GM18519 (cell line): Measurements from ENCODE around the gene RXFP2.

Experiments
- ATAC-seq: cut with Tn5 transposase; IDR thresholded peaks from one replicate; pipeline ENCODE4 v1.9.1; 2021; ENCODE audit warnings: mild to moderate bottlenecking, moderate library complexity; ENCODE audit not compliant: unreplicated experiment, low FRiP score

The RXFP2 gene, protein sequence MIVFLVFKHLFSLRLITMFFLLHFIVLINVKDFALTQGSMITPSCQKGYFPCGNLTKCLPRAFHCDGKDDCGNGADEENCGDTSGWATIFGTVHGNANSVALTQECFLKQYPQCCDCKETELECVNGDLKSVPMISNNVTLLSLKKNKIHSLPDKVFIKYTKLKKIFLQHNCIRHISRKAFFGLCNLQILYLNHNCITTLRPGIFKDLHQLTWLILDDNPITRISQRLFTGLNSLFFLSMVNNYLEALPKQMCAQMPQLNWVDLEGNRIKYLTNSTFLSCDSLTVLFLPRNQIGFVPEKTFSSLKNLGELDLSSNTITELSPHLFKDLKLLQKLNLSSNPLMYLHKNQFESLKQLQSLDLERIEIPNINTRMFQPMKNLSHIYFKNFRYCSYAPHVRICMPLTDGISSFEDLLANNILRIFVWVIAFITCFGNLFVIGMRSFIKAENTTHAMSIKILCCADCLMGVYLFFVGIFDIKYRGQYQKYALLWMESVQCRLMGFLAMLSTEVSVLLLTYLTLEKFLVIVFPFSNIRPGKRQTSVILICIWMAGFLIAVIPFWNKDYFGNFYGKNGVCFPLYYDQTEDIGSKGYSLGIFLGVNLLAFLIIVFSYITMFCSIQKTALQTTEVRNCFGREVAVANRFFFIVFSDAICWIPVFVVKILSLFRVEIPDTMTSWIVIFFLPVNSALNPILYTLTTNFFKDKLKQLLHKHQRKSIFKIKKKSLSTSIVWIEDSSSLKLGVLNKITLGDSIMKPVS

GRCh38 chr13:31739226-31739625 lies at the start of gene RXFP2:
RXFP2 (plus strand) TSS chr13:31739526; CDS start chr13:31739613, 87 bp downstream.
- ATAC-seq, result no peak

GRCh38 chr13:31697290-31697689 lies 42.0 kb upstream of the RXFP2 start:
- no peak for ATAC-seq

DNA sequence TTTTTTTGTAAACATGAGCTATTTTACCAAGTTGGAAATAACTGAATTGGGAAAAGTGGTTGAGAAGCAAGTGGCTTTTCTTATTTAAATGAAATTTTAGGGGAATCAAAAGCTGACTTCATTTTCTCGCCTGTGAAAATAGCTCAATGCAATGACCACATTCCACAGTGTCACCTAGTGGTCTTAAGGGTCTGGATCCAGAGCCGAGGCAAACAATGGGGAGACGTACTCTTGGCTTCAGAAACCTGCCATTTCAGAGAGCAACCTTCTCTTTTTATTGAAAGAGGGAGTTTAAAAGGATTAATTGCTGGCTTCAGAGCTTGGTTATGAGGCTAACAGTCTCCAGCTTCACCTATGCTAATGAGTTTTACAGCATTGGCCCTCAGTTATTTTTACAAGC lies 39.7 kb upstream of the RXFP2 start:
- no peak for ATAC-seq

GRCh38 chr13:31703780-31704179 lies 35.5 kb upstream of the RXFP2 start:
- ATAC-seq, result no peak

DNA sequence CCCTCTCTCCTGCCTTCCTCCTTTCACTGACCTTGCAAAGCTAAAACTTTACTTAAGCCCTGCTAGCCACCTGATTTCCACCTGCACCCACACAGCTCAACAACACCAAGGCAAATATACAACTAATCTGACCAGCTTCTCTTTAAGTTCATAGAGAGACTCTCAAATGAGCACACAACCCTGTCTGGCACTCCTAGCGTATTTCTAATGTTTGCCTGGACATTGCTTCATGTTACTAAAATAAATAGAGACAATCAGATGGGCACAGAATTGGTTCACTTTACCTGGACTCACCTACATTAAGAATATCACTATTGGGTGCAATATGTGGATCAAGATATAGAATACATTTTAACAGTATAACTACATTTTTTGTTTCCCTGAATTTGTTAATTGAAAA lies 33.2 kb upstream of the RXFP2 start:
- ATAC-seq, result no peak

GRCh38 chr13:31717583-31717982 lies 21.7 kb upstream of the RXFP2 start:
- ATAC-seq, result no peak

- no peak for ATAC-seq
These were observed 20.1 kb upstream of the RXFP2 start for GRCh38 chr13:31719214-31719613.

- no peak for ATAC-seq
These were observed 16.7 kb upstream of the RXFP2 start for GRCh38 chr13:31722673-31723072.

DNA sequence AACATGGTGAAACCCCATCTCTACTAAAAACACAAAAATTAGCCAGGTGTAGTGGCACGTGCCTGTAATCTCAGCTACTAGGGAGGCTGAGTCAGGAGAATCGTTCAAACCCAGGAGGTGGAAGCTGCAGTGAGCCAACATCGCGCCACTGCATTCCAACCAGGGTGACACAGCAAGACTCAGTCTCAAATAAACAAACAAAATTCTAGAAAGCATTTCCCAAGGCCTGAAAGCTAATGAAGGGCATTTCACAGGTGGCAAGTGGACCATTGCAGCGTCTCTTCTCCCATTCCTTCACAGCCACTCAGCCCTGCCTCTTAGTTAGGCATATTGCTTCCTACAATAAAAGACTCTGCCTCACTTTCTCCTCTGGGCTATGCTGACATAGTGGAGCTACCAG lies 13.5 kb upstream of the RXFP2 start:
- no peak for ATAC-seq

DNA sequence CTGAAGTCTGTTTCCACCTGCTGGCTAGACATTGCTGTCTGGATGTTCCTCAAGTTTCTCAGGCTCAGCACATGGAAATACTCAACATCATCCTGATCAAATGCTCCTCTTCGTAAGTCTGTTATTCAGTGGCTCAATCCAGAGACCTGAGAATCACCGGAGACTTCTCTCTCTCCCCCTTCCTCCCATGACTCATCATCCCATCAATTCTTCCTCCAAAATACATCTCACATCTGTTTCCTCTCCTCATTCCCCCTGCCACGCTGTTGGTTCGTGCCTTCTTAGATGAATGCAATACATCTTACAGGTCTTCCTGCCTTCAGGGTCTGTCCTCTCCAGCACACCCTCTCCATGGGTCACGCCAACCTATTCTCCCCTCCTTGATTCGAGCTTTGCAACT lies 7.4 kb upstream of the RXFP2 start:
- no peak for ATAC-seq

- ATAC-seq, result no peak
These were observed 6.3 kb upstream of the RXFP2 start for GRCh38 chr13:31733066-31733465.

DNA sequence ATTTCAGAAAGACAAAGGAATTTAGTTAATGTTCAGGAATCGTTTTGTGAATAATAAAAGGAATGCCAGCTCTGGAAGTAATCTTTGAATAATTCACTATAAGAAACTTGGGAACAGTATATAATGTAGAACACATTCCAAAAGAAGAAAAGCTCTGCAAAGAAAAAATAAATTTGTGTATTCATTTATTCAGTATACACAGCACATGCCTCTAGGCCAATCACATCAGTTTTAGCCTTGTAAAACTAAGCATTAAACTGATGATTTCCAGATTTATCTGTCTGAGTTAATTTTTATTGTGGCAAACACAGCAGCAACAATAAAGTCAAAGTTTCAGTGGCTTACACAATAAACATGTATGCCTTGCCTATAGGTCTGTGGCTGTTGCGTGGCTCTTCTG lies 5.7 kb upstream of the RXFP2 start:
- ATAC-seq, result no peak

DNA sequence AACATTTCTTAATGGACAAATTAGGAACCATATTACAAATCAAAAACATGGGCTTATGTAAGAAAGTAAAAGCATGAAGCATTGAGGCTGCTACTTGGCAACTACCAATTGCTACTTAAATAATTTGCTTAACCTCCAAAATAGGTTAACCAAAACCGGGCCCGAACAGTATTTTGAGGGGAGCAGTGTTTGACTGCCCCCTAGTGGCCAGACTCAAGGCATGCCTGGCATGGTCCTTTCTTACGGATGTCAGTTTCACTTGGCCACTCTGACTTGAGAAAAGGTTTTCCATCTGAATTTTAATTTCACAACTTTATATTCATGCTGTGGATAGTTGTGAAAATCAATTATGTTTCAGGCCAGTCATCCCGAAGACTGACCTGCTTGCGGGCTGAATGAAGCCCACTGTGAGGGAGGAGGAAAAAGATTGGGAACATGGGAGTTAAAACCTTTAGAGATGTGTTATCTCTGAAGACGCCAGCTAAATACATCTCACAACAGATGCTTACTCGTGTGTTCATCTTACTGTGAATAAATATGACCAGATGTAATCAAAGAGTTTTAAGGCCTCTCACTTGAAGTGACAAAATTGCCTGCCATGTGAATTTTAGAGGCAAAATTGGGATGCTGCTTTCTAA lies 2.9 kb downstream of the RXFP2 start:
- no peak for ATAC-seq

- no peak for ATAC-seq
These were observed 8.0 kb downstream of the RXFP2 start for GRCh38 chr13:31747291-31747690.

DNA sequence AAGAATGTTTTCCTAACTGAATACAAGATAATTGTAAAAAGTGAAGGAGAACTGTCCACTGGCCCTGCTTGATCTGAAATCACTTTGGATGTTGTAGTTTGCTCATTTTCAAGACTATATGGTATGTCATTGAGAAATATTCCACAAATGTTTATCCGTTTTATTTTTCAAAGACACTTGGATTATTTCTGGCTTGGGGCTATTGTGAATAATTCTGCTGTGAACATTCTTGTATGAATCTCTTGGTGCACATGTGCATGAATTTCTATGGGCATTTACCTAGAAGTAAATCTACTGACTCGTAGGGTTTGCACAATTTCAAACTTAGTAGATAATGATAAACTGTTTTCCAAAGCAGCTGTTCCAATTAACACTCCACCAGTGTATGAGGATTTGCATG lies 8.6 kb downstream of the RXFP2 start:
- no peak for ATAC-seq

- no peak for ATAC-seq
These were observed 10.6 kb downstream of the RXFP2 start for GRCh38 chr13:31749929-31750328.

DNA sequence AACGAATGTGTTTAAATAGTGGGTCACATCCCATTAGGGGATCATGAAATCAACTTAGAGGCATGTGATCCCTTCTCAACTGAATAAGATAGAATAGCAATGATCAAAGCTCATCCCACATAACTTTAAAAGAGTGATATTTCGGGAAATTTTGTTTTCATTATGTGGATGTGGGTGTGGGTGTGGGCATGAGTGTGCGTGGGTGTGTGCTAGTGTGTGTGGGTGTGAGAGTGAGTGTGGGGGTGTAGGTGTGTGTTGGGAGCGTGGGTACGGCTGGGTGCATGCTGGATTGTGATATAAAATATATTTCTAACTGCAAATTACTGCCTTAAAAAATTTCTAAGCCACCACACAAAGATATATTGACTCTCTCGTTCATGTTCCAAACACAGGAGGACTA lies 15.9 kb downstream of the RXFP2 start:
- no peak for ATAC-seq

DNA sequence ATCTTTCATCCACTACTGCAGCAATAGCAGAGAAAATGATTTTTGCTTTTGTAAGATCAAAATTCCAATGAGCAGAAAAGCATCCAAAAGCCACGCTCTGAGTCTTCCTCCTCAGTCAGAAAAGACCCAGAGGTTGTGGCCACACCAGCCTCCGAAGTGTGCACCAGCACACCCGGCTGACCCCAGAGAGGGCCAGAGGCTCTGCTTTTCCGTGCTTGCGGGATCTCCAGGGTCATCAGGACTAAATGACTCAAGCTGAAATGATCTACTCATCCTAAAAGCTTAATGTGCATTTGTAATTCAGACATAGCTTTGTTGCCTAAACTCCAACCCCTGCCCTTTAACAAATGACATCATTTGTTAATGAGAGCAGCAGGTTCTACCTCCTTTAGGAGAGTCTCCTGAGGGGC lies 16.5 kb downstream of the RXFP2 start:
- ATAC-seq, result no peak

GRCh38 chr13:31756346-31756745 lies 17.0 kb downstream of the RXFP2 start:
- ATAC-seq, result no peak

GRCh38 chr13:31761951-31762350 lies 22.6 kb downstream of the RXFP2 start:
- no peak for ATAC-seq

- ATAC-seq, result no peak
These were observed 25.2 kb downstream of the RXFP2 start for GRCh38 chr13:31764556-31764955.
